Activated CD4-positive, alpha-beta T cell treated with anti-CD3 and anti-CD28 coated beads, Interleukin-2, amount 10 ng/mL, durations not matched to agents 7 days and 5 days (primary cell): Measurements from ENCODE around the gene FBXL5. TPM values are rescaled to one million over a fixed set of nuclear protein-coding genes. Genes with fewer than 3 reads are reported as not detected.

Experiments
- CTCF ChIA-PET: fragments of 350-600 bp; sonication (Branson Sonifier 250); formaldehyde crosslinking; loops from one replicate; lab custom pipeline; 2021; ENCODE audit warnings: antibody characterized with exemption; lab: Charles Lee
- POLR2A ChIA-PET: fragments of 350-600 bp; sonication (Branson Sonifier 250); formaldehyde crosslinking; loops from one replicate; lab custom pipeline; 2021; ENCODE audit warnings: antibody characterized with exemption; lab: Charles Lee
- DNase-seq: peaks from one replicate; pipeline ENCODE4 v3.0.0-alpha.2; 2020
- H3K27ac Mint-ChIP-seq: one replicate; pipeline ENCODE4 v1.8.0; 2021; ENCODE audit warnings: mild to moderate bottlenecking, moderate library complexity, mixed read lengths
- H3K27me3 Mint-ChIP-seq: one replicate; pipeline ENCODE4 v1.8.0; 2021; ENCODE audit warnings: mixed read lengths
- H3K36me3 Mint-ChIP-seq: one replicate; pipeline ENCODE4 v1.8.0; 2021; ENCODE audit warnings: low read depth, mixed read lengths
- H3K4me1 Mint-ChIP-seq: one replicate; pipeline ENCODE4 v1.8.0; 2021; ENCODE audit warnings: mixed read lengths
- H3K4me3 Mint-ChIP-seq: one replicate; pipeline ENCODE4 v1.8.0; 2021; ENCODE audit warnings: mild to moderate bottlenecking, moderate library complexity, mixed read lengths
- H3K9me3 Mint-ChIP-seq: one replicate; pipeline ENCODE4 v1.8.0; 2021; ENCODE audit warnings: mixed read lengths
- total RNA-seq, 2 experiments: library from RNA; stranded (reverse); gene quantifications; one replicate each; pipeline ENCODE4 v1.2.3, GENCODE V29; 2021

The FBXL5 gene
- total RNA-seq, 2 experiments from 2014 or later = 34.3 to 38.6 TPM

GRCh38 chr4:15569746-15570145 is 85.4 kb downstream of the FBXL5 start:
- no peaks in the 10 kb centered on the region for H3K27me3 Mint-ChIP-seq
- H3K4me1 Mint-ChIP-seq = no peaks in the 10 kb centered on the region
- no peak overlapping the region for H3K27ac Mint-ChIP-seq
- no peak for DNase-seq
- peaks cover 7% of the 10 kb centered on the region for H3K36me3 Mint-ChIP-seq
- H3K9me3 Mint-ChIP-seq = peaks cover 2% of the 10 kb centered on the region
- CTCF ChIA-PET = no interaction called here
- POLR2A ChIA-PET = no interaction called here
- H3K4me3 Mint-ChIP-seq = no peak overlapping the region

- Mint-ChIP-seq H3K27me3 (no peaks in the 10 kb centered on the region), H3K27ac (no peak overlapping the region), H3K36me3 (peaks cover 7% of the 10 kb centered on the region), H3K4me1 (no peaks in the 10 kb centered on the region), H3K9me3 (peaks cover 2% of the 10 kb centered on the region), H3K4me3 (no peak overlapping the region)
- ChIA-PET POLR2A (no interaction called here), CTCF (no interaction called here)
- DNase-seq = no peak
Observed at GRCh38 chr4:15568821-15569220, 86.3 kb downstream of the FBXL5 start.

- POLR2A ChIA-PET = no interaction called here
- Mint-ChIP-seq H3K4me1 (no peaks in the 10 kb centered on the region), H3K36me3 (peaks cover 7% of the 10 kb centered on the region), H3K4me3 (no peak overlapping the region), H3K27ac (no peak overlapping the region), H3K27me3 (no peaks in the 10 kb centered on the region), H3K9me3 (peaks cover 2% of the 10 kb centered on the region)
- DNase-seq = no peak
- CTCF ChIA-PET = no interaction called here
Observed at GRCh38 chr4:15563871-15564270, 91.3 kb downstream of the FBXL5 start.

- Mint-ChIP-seq H3K36me3 (peaks cover 5% of the 10 kb centered on the region), H3K27ac (no peak overlapping the region), H3K4me3 (no peak overlapping the region), H3K27me3 (no peaks in the 10 kb centered on the region), H3K9me3 (peaks cover 2% of the 10 kb centered on the region), H3K4me1 (no peaks in the 10 kb centered on the region)
- no peak for DNase-seq
- ChIA-PET POLR2A (no interaction called here), CTCF (no interaction called here)
Observed at GRCh38 chr4:15562623-15563022, 92.5 kb downstream of the FBXL5 start.

- ChIA-PET POLR2A (no interaction called here), CTCF (no interaction called here)
- Mint-ChIP-seq H3K27me3 (no peaks in the 10 kb centered on the region), H3K4me3 (no peak overlapping the region), H3K9me3 (peaks cover 2% of the 10 kb centered on the region), H3K27ac (no peak overlapping the region), H3K4me1 (no peaks in the 10 kb centered on the region), H3K36me3 (peaks cover 3% of the 10 kb centered on the region)
- no peak for DNase-seq
Observed at GRCh38 chr4:15562114-15562513, 93.0 kb downstream of the FBXL5 start.

- Mint-ChIP-seq H3K27ac (no peak overlapping the region), H3K27me3 (no peaks in the 10 kb centered on the region), H3K4me1 (peaks cover 4% of the 10 kb centered on the region), H3K9me3 (no peaks in the 10 kb centered on the region), H3K4me3 (no peak overlapping the region), H3K36me3 (no peaks in the 10 kb centered on the region)
- ChIA-PET POLR2A (no interaction called here), CTCF (interaction anchor here (1.0 kb wide), 1 partner anchor 34 kb away, joined by 3 read pairs; no protein-coding TSS in a partner anchor)
- DNase-seq = no peak
Observed at GRCh38 chr4:15558561-15558960, 96.6 kb downstream of the FBXL5 start.

GRCh38 chr4:15557786-15558550 is 97.2 kb downstream of the FBXL5 start:
- H3K4me3 Mint-ChIP-seq = no peak overlapping the region
- no peaks in the 10 kb centered on the region for H3K27me3 Mint-ChIP-seq
- H3K4me1 Mint-ChIP-seq = peaks cover 4% of the 10 kb centered on the region
- DNase-seq = no peak
- H3K27ac Mint-ChIP-seq = no peak overlapping the region
- ChIA-PET CTCF (no interaction called here), POLR2A (no interaction called here)
- H3K36me3 Mint-ChIP-seq = no peaks in the 10 kb centered on the region
- no peaks in the 10 kb centered on the region for H3K9me3 Mint-ChIP-seq

- DNase-seq = no peak
- H3K36me3 Mint-ChIP-seq = no peaks in the 10 kb centered on the region
- POLR2A ChIA-PET = no interaction called here
- H3K4me3 Mint-ChIP-seq = no peak overlapping the region
- H3K4me1 Mint-ChIP-seq = peaks cover 4% of the 10 kb centered on the region
- H3K9me3 Mint-ChIP-seq = no peaks in the 10 kb centered on the region
- H3K27ac Mint-ChIP-seq = no peak overlapping the region
- CTCF ChIA-PET = no interaction called here
- H3K27me3 Mint-ChIP-seq = no peaks in the 10 kb centered on the region
Observed at GRCh38 chr4:15556511-15557092, 98.6 kb downstream of the FBXL5 start.

Other genes with a start within 250 kb of the FBXL5 start
- gene C1QTNF7, start 227.3 kb downstream of the FBXL5 start, total RNA-seq = not detected
- gene CC2D2A, start 185.5 kb downstream of the FBXL5 start, total RNA-seq = not detected
- 10 to 100 TPM; 15.9 to 24.3 TPM for gene FAM200B, start 26.5 kb upstream of the FBXL5 start, total RNA-seq
- gene BST1, start 47.7 kb upstream of the FBXL5 start, total RNA-seq = 1 to 10 TPM in 1 of 2 experiments, under 1 TPM in 1; 0.82 to 1.0 TPM
- gene CD38, start 123.0 kb upstream of the FBXL5 start, total RNA-seq = 10 to 100 TPM; 87.4 to 95.3 TPM